HCT116 (cell line): ENCODE results near the gene IFRD2. TPM values are rescaled to one million over a fixed set of nuclear protein-coding genes. Genes with fewer than 3 reads are reported as not detected.
A peak's percentile ranks its signal among the peaks of the same experiment; 100 is the strongest.
"Not testable (repeated sequence)": the region's sequence is repeated elsewhere in the genome, so short reads cannot be mapped to it uniquely, and the experiment has no call there.

ENCODE experiments used
- ATAC-seq: fragments of 200-7000 bp; cut with Tn5 transposase; 2 replicates; pipeline ENCODE4 v1.9.1; 2020; ENCODE audit warnings: mild to moderate bottlenecking, moderate library complexity
- BruUV-seq: library from RNA; stranded (reverse); fragments of 400-500 nt; replicated peaks from 2 replicates; lab custom pipeline; 2021; lab: Mats Ljungman, UMichigan
- CTCF ChIA-PET: fragments of 300-600 bp; sonication (Branson Sonifier 250); formaldehyde crosslinking; loops from one replicate; lab custom pipeline; 2021; ENCODE audit warnings: antibody characterized with exemption; lab: Charles Lee
- POLR2A ChIA-PET: fragments of 300-600, 350-600 bp; sonication (Branson Sonifier 250); formaldehyde crosslinking; loops from one replicate; lab custom pipeline; 2021; ENCODE audit warnings: antibody characterized with exemption; lab: Charles Lee
- RAD21 ChIA-PET, 2 experiments: fragments of 300-600 bp; sonication (Branson Sonifier 250); formaldehyde crosslinking; loops; one replicate each; lab custom pipeline; 2023; ENCODE audit warnings: low total read pairs in 2 of 2; ENCODE audit not compliant: uncharacterized antibody in 2 of 2, unreplicated experiment in 2 of 2, low non-redundant PET in 1 of 2; lab: Charles Lee
- DNase-seq: peaks from one replicate; pipeline ENCODE4 v3.0.0-alpha.2; 2010; ENCODE audit warnings: low read depth, low spot score
- H2AFZ ChIP-seq: fragments of 200-600 bp; shearing (Covaris generic), sonication (generic); 2 replicates; pipeline ENCODE4 v1.6.1; 2017; ENCODE audit warnings: low read depth, mixed run types, mixed read lengths, antibody characterized with exemption, low read length; ENCODE audit not compliant: poor library complexity, severe bottlenecking
- H3K27ac ChIP-seq: 2 replicates; pipeline ENCODE4 v1.5.1; 2012; ENCODE audit warnings: low read depth, low read length
- H3K27me3 ChIP-seq: fragments of 200-600 bp; sonication (generic); 2 replicates; pipeline ENCODE4 v1.6.1; 2016; ENCODE audit warnings: mixed run types, low read length, mixed read lengths; ENCODE audit not compliant: insufficient read depth
- H3K36me3 ChIP-seq, 2 experiments: fragments of 200-500 bp in 1 of 2; fragments of 200-600 bp in 1 of 2; sonication (Bioruptor generic) in 1 of 2; sonication (generic) in 1 of 2; 2 replicates each; pipeline versions ENCODE4 v1.5.1 to v1.6.1; 2014 to 2016; ENCODE audit warnings: low read length in 2 of 2, inconsistent platforms in 1 of 2, mixed read lengths in 1 of 2, mixed run types in 1 of 2; ENCODE audit not compliant: insufficient read depth in 2 of 2, control insufficient read depth in 1 of 2
- H3K4me1 ChIP-seq, 2 experiments: fragments of 200-600 bp in 1 of 2; sonication (generic) in 1 of 2; 2 replicates each; pipeline versions ENCODE4 v1.5.1 to v1.6.1; 2012 to 2017; ENCODE audit warnings: low read length in 2 of 2, inconsistent platforms in 1 of 2, mild to moderate bottlenecking in 1 of 2, mixed read lengths in 1 of 2, mixed run types in 1 of 2, moderate library complexity in 1 of 2; ENCODE audit not compliant: insufficient read depth in 2 of 2, control insufficient read depth in 1 of 2
- H3K4me2 ChIP-seq: fragments of 200-600 bp; sonication (generic); 2 replicates; pipeline ENCODE4 v1.6.1; 2017; ENCODE audit warnings: mixed run types, low read length, mixed read lengths
- H3K4me3 ChIP-seq, 2 experiments: fragments of 200-600 bp in 1 of 2; sonication (generic) in 1 of 2; replicated peaks in 1 of 2; 2 replicates each; pipeline ENCODE4 v1.5.1; 2011 to 2016; ENCODE audit warnings: low read length in 2 of 2, control low read depth in 1 of 2, low read depth in 1 of 2, mild to moderate bottlenecking in 1 of 2, mixed read lengths in 1 of 2, mixed run types in 1 of 2
- H3K79me2 ChIP-seq: fragments of 200-600 bp; sonication (generic); 2 replicates; pipeline ENCODE4 v1.6.1; 2017; ENCODE audit warnings: mild to moderate bottlenecking, mixed run types, low read length, moderate library complexity, mixed read lengths; ENCODE audit not compliant: insufficient read depth
- H3K9ac ChIP-seq: fragments of 200-600 bp; sonication (generic); 2 replicates; pipeline ENCODE4 v1.6.1; 2016; ENCODE audit warnings: low read length, mixed read lengths
- H3K9me2 ChIP-seq: fragments of 200-600 bp; sonication (generic), shearing (Covaris generic); 2 replicates; pipeline ENCODE4 v1.6.1; 2017; ENCODE audit warnings: mixed run types, mild to moderate bottlenecking, moderate library complexity; ENCODE audit not compliant: insufficient read depth
- H3K9me3 ChIP-seq, 2 experiments: fragments of 200-500 bp in 1 of 2; fragments of 200-600 bp in 1 of 2; sonication (Bioruptor generic) in 1 of 2; sonication (generic) in 1 of 2; 2 replicates each; pipeline ENCODE4 v1.6.1; 2014 to 2017; ENCODE audit warnings: low read length in 2 of 2, mixed read lengths in 2 of 2, inconsistent platforms in 1 of 2, low read depth in 1 of 2, mild to moderate bottlenecking in 1 of 2, mixed run types in 1 of 2, moderate library complexity in 1 of 2; ENCODE audit not compliant: control insufficient read depth in 1 of 2, insufficient read depth in 1 of 2
- H4K20me1 ChIP-seq: fragments of 200-600 bp; sonication (generic), shearing (Covaris generic); 2 replicates; pipeline ENCODE4 v1.6.1; 2017; ENCODE audit warnings: mixed run types, mild to moderate bottlenecking, moderate library complexity; ENCODE audit not compliant: insufficient read depth
- ATF3 ChIP-seq: IDR thresholded peaks from 2 replicates; pipeline ENCODE4 v1.6.1; 2012
- CBX3 ChIP-seq: IDR thresholded peaks from 2 replicates; pipeline ENCODE4 v1.6.1; 2012; ENCODE audit warnings: low read depth
- CEBPB ChIP-seq: IDR thresholded peaks from 2 replicates; pipeline ENCODE4 v1.6.1; 2012; ENCODE audit warnings: low read depth
- EGR1 ChIP-seq: IDR thresholded peaks from 2 replicates; pipeline ENCODE4 v1.6.1; 2012; ENCODE audit warnings: low read depth
- ELF1 ChIP-seq: IDR thresholded peaks from 2 replicates; pipeline ENCODE4 v1.6.1; 2012; ENCODE audit warnings: low read depth, borderline replicate concordance
- EZH2 ChIP-seq: fragments of 200-600 bp; sonication (generic); IDR thresholded peaks from 2 replicates; pipeline ENCODE4 v1.6.1; 2017; ENCODE audit warnings: antibody characterized with exemption, mixed run types
- EZH2phosphoT487 ChIP-seq: fragments of 200-600 bp; IDR thresholded peaks from 2 replicates; pipeline ENCODE4 v1.6.1; 2018; ENCODE audit warnings: antibody characterized with exemption, borderline replicate concordance
- JUND ChIP-seq: IDR thresholded peaks from 2 replicates; pipeline ENCODE4 v1.6.1; 2012
- MAX ChIP-seq: IDR thresholded peaks from 2 replicates; pipeline ENCODE4 v1.6.1; 2012
- POLR2A ChIP-seq: IDR thresholded peaks from 2 replicates; pipeline ENCODE4 v1.7.0; 2011; ENCODE audit warnings: borderline replicate concordance; ENCODE audit not compliant: insufficient read depth, insufficient read length; ENCODE audit errors: extremely low read depth
- RAD21 ChIP-seq: IDR thresholded peaks from 2 replicates; pipeline ENCODE4 v1.6.1; 2012; ENCODE audit warnings: low read depth, mild to moderate bottlenecking
- SIN3A ChIP-seq: IDR thresholded peaks from 2 replicates; pipeline ENCODE4 v1.6.1; 2012; ENCODE audit warnings: low read depth
- SP1 ChIP-seq: IDR thresholded peaks from 2 replicates; pipeline ENCODE4 v1.6.1; 2012; ENCODE audit warnings: low read depth
- TCF7L2 ChIP-seq: IDR thresholded peaks from 2 replicates; pipeline ENCODE4 v1.7.0; 2011; ENCODE audit warnings: borderline replicate concordance, inconsistent platforms; ENCODE audit not compliant: insufficient read depth, insufficient read length; ENCODE audit errors: extremely low read depth
- YY1 ChIP-seq: IDR thresholded peaks from 2 replicates; pipeline ENCODE4 v1.6.1; 2011; ENCODE audit warnings: low read length, low read depth, moderate library complexity, mild to moderate bottlenecking; ENCODE audit not compliant: insufficient replicate concordance; ENCODE audit errors: extremely low read depth
- intact Hi-C: fragments of 100-400 bp; cut with micrococcal nuclease; formaldehyde crosslinking; loops from 2 replicates; pipeline ENCODE4 v1.10.0; 2022
- total RNA-seq: library from RNA; stranded (reverse); gene quantifications from one replicate; pipeline ENCODE4 v1.2.1, GENCODE V29; 2021; ENCODE audit not compliant: unreplicated experiment
- TF ChIP-seq, protein P1 (sequence below): IDR thresholded peaks from 2 replicates; pipeline ENCODE4 v1.6.1; 2012; ENCODE audit warnings: low read depth

IFRD2 gene
- total RNA-seq, 1 experiment from 2014 or later = 146 TPM

GRCh38 chr3:50245251-50245745 is 46.9 kb downstream of the IFRD2 start:
- Histone ChIP-seq H3K27me3 (no peaks in the 10 kb centered on the region), H3K36me3 (peaks cover 0 to 3% of the 10 kb centered on the region in 2 experiments; a peak in 2 of 4 replicates), H3K9ac (peak overlapping the region; percentile 77), H4K20me1 (no peaks in the 10 kb centered on the region), H2AFZ (no peak overlapping the region), H3K9me3 (no peaks in the 10 kb centered on the region), H3K79me2 (peaks cover 95% of the 10 kb centered on the region), H3K4me3 (peak overlapping the region; percentile 50 to 59; a peak in 2 of 4 replicates), H3K27ac (peak overlapping the region; percentile 86), H3K9me2 (no peaks in the 10 kb centered on the region), H3K4me1 (peaks cover 38 to 69% of the 10 kb centered on the region in 2 experiments), H3K4me2 (peak overlapping the region; percentile 93)
- ATAC-seq = peak; percentile 2
- intact Hi-C loops = no loop called here
- ChIA-PET RAD21 (no interaction called here), POLR2A (no interaction called here), CTCF (interaction anchor here (0.6 to 2.0 kb wide), 2 partner anchors 53 to 1072 kb away, joined by 3 to 8 read pairs; partner anchors contain the start of gene GNAT1)
- no peak for DNase-seq
- no peak for TF ChIP-seq SIN3A
- TF ChIP-seq EZH2phosphoT487 = no peak
- TF ChIP-seq EGR1 = no peak
- no peak for TF ChIP-seq ATF3
- TF ChIP-seq ELF1 = no peak
- TF ChIP-seq CBX3 = no peak
- TF ChIP-seq TCF7L2 = no peak
- no peak for TF ChIP-seq EZH2
- TF ChIP-seq, protein P1, sequence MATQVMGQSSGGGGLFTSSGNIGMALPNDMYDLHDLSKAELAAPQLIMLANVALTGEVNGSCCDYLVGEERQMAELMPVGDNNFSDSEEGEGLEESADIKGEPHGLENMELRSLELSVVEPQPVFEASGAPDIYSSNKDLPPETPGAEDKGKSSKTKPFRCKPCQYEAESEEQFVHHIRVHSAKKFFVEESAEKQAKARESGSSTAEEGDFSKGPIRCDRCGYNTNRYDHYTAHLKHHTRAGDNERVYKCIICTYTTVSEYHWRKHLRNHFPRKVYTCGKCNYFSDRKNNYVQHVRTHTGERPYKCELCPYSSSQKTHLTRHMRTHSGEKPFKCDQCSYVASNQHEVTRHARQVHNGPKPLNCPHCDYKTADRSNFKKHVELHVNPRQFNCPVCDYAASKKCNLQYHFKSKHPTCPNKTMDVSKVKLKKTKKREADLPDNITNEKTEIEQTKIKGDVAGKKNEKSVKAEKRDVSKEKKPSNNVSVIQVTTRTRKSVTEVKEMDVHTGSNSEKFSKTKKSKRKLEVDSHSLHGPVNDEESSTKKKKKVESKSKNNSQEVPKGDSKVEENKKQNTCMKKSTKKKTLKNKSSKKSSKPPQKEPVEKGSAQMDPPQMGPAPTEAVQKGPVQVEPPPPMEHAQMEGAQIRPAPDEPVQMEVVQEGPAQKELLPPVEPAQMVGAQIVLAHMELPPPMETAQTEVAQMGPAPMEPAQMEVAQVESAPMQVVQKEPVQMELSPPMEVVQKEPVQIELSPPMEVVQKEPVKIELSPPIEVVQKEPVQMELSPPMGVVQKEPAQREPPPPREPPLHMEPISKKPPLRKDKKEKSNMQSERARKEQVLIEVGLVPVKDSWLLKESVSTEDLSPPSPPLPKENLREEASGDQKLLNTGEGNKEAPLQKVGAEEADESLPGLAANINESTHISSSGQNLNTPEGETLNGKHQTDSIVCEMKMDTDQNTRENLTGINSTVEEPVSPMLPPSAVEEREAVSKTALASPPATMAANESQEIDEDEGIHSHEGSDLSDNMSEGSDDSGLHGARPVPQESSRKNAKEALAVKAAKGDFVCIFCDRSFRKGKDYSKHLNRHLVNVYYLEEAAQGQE = no peak
- no peak for TF ChIP-seq SP1
- no peak for TF ChIP-seq MAX
- no peak for TF ChIP-seq POLR2A
- no peak for TF ChIP-seq CEBPB
- no peak for TF ChIP-seq JUND
- TF ChIP-seq RAD21 = no peak
- no peak for TF ChIP-seq YY1
- BruUV-seq = no TSS peak

DNA sequence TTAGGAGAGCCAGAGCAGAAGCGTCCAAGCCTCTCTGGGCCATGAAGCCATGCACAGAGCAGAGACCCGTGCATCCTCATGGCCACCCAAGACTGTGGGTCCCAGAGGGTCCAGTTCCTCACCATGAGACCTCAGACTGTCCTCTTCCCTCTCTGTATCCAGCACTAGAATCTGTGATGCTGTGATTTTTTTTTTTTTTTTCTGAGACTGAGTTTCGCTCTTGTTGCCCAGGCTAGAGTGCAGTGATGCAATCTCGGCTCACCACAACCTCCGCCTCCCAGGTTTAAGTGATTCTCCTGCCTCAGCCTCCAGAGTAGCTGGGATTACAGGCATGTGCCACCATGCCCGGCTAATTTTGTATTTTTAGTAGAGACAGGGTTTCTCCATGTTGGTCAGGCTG is 47.4 kb downstream of the IFRD2 start:
- Histone ChIP-seq H3K27ac (peak overlapping the region; percentile 86), H3K79me2 (peaks cover 95% of the 10 kb centered on the region), H3K4me1 (peaks cover 38 to 64% of the 10 kb centered on the region in 2 experiments)
- H3K4me2 ChIP-seq, BruUV-seq, H3K4me3 ChIP-seq, H2AFZ ChIP-seq, POLR2A ChIA-PET, DNase-seq, H4K20me1 ChIP-seq, H3K36me3 ChIP-seq, RAD21 ChIA-PET, H3K9me3 ChIP-seq, H3K27me3 ChIP-seq, intact Hi-C loops, ATAC-seq, H3K9ac ChIP-seq, H3K9me2 ChIP-seq: not testable (repeated sequence)
- CTCF ChIA-PET = interaction anchor here (0.6 to 1.4 kb wide), 2 partner anchors 15 to 1073 kb away, joined by 3 read pairs; no protein-coding TSS in a partner anchor
